ENCODE measurements around the gene CEBPG.

The CEBPG gene

DNA sequence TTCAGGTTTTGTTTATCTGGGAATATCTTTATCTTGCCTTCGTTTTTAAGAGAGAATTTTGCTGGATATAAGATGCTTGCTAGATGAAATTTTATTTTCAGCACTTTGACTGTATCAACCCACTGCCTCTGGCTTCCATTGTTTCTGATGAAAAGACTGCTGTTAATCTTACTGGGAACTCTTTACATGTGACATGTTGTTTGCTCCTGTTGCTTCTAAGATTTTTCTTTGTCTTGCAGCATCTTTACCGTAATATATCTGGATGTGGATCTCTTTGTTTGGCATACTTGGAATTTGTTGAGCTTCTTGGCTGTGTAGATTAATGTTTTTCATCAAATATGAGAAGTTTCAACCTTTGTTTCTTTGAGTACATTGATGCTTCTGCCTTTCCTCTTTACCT lies 18.0 kb upstream of the CEBPG start:
- DNase-seq, result no peak

DNA sequence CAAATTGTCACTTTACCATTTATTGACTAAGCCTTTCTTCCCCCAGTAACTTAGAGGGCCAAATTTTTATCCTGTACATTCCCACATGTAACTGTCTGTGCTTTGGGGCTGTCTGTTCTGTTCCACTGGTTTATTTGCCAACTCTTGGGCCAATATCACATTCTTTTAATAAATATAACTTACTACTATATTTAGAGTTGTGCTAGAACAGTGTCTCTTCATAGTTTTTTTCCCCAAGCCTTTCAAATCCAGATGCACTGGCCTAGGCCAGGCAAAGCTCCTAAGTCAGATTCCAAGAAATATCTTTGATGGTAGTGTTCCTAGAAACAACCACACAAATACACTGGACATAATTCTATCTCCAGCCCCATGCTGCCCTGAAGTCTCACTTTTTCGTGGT lies 16.0 kb upstream of the CEBPG start:
- DNase-seq, result no peak

DNA sequence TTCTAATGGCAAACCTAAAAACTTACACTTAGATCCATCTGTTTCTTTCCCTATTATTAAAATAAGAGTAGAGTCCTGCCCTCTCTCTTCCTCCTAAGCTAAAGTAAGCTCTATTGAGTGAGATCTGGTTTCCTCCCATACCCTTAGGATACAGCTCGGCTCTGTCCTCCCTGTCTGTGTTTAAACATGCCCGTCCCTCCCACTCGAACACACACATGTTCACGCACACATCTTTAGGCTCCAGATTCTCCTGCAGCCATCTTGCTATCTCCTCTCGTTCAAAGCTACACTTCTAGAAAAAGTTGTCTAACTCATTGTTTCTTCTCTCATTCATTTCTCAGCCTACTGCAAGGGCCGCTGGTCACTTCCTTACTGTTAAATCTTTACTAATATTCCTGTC lies 15.1 kb upstream of the CEBPG start:
- DNase-seq, result no peak

DNA sequence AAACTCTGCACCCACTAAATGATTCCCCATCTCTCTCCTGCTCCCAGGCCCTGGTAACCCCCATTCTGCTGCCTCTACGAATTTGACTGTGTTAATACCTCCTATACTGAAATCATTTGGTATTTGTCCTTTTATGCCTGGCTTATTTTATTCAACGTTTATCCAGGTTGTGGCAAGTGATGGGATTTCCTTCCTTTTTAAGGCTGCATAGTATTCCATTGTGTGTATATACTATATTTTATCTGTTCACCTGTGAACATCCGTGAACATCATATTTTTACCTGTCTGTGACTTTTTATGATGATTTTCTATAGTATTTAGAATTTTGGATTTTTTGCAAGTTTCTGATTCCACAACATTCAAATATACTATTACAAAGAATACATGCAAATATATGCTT lies 13.9 kb upstream of the CEBPG start:
- no peak for DNase-seq

DNA sequence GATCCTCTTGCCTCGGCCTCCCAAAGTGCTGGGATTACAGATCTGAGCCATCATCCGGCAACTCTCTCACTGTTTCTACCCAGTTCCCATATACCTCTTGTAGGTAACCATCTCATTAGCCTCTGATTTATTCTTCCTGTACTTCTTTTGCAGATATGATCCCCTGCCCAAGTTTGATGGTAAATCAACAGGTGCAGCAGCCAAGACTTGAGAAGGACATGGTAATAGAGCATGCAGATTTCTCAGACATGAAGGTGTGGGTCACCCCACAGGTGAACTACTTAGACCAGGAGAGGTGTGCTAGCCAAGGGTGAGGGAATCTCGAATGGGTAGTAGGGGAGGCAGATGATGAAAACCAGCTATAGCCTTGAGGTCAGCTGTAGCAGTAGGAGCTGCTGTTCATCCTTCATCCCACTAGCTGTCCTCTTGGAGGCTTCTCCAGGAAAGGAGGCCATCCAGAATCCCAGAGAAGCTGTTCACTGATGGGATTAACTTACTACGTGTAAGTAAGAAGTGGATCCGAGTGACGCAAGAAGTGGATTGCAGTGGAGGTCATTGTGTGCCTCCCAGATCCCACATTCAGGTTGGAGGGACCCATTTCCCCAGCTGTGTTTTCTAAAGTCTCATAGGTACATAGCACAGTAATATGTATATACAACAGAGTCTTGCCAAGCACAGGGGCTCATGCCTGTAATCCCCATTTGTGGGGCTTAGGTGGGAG lies 10.8 kb upstream of the CEBPG start:
- no peak for DNase-seq

DNA sequence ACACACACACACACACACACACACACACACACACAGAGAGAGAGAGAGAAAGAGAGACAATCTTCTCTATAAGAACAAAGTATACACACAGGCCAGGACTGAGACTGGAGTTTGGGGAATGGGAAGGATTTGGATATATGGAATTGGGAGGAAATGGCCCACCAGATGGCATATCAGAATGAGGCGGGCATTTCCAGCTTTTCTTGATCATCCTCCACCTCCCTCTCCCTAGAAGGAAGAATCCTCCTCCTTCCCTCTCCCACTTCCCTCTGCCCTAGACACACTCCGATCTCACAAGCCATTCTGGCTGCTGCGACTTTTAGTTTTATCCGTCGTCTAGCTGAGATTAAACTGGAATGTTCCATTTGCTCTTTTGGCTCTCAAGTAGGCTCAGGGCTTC lies 10.0 kb upstream of the CEBPG start:
- no peak for DNase-seq

DNA sequence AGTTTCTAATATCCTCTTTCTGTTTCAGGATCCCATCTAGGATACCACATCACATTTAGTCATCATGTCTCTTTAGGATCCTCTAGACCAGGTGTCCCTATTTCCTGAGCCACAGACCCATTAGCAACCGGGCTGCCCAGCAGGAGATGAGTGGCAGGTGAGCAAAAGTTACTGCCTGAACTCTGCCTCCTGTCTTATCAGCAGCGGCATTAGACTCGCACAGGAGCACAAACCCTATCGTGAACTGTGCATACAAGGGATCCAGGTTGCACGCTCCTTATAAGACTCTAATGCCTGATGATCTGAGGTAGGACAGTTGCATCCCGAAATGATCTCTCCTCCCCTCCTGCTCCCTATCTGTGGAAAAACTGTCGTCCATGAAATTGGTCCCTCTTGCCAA lies 7.8 kb upstream of the CEBPG start:
- DNase-seq, result no peak

DNA sequence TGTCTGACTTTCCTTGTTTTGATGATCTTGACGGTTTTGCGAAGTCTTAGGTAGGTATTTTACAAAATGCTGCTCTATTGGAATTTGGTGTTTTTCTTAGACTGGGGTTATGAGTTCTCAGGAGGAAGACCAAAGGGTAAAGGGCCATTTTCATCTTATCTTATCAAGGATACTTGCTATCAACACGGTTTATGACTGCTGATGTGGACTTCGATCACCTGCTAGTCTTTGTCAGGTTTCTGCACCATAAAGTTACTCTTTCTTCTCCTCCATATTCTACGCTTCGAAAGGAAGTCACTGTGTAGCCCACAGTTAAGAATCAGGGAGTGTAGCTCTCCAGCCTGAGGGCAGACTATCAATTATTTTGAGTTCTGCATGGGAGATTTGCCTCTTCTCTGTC lies 7.4 kb upstream of the CEBPG start:
- no peak for DNase-seq

DNA sequence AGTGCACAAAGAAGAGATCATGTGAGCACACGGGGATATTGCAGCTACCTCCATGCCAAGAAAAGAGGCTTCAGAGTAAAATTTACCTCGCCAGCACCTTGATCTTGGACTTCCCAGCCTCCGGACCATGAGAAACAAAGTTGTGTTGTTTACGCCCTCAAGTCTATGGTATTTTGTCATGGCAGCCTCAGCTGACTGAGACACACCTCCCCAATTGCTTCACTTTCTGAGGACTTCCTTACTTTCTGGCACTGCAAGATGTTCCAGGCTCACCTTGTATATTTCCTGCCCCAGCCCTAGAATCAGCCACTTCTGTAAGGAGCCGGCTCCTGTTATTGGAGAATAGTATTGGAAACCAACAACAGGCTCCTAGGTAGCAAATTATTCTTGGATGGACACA lies 6.6 kb upstream of the CEBPG start:
- DNase-seq, result no peak

DNA sequence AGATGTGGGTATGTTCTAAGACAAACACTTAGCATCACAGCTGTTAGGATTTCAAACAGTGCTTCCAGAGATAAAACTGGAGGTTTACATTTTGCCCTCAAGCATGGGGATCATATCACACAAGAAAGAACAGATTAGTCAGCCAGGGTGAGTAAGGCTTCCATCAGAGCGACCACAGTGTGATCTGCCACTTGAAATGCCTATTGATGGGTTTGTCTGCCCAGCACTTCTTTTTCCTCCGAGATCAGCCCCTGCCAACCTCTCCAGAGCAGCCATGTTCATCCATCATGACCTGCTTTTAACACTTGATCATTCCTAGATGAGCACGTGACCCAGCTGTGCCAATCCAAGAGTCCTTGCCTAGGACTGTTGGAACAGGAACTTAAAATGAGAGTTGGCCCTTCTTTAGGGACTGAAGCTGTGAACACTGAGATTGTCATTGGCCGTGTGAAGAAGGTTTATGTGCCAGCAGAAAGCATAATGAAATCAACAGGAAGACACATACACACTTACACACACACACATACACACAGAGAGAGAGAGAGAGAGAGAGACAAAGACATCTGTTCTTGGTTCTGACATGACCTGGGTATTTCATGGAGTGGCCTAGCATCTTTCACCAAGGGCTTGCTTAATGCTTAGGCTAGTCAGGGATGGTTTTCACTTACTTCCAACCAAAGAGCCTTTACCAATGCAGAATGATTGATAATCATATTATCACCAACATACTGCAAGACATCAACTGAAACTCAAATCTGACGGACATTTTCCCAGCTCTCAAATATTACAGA lies 5.2 kb upstream of the CEBPG start:
- no peak for DNase-seq

DNA sequence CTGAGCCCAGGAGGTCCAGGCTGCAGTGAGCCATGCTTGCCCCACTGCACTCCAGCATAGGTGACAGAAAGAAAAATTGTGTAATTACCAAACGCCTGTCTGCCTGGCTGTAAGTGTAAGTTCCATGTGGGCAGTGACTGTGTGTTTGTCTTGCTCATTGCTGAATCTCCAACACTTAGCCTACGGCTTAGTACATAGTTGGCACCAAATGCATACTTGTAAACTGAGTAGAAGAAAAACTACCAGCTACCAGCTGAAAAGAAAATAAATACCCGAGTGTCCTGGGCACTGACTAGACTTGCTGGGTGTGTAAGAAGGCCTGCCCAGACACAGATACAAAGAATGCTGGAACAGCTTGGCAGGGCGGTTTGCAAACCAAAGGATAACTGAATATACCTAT lies 2.7 kb upstream of the CEBPG start:
- no peak for DNase-seq

DNA sequence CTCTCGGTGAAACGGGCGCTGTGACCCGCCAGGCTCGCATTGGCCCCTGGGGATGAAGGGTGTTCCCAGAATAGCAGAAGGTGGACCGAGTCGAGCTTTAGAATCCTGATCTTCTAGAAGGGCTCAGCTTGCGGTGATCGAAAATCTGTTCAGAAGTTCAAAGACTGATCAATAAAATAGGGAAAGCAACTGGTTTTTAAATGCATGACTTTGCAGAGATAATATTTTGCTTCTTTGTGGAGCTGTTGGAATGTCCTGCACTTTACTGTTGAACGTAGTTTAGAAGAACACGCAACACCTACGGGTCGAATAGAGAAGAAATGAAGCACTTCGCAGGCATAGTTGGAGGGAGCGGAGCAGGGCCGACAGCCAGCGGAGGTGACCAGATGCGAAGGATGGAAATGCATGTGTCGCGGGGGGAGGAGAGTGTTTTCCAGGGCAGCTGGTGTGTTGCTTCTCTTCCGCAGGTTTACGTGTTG lies 766 bp downstream of the CEBPG start:
- peak in 1 of 2 donors; percentile 26 for DNase-seq

DNA sequence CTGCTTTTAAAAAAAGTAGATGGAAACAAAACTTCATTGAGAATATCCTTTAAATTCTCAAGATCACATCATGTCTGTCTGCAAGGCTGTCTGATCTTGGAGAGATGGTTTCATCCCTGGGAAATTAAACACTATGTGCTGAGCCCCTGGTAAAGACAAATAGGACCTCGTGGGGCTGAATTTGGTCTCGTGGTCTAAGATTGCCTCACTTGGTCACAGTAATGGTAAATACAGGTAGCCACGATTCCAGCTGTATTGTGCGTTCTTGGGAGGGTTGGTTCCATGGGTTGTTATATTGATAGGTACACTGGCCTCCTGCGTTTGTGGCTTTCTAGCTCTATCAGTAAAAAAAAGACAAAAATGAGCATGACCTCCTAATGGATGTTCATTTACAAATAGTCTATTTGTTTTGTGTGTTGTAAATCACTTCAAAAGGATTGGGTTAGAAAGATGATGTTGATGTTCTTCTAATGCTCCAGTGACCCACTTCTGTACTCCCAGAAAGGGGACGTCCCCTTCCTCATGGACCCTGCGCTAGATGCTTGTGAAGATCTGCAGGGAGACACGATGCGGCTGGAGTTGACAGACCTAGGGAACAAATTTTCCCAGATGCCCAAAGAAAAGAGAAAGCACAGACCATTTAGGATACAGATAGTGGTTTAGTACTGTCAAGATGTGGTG lies 1.8 kb downstream of the CEBPG start:
- no peak for DNase-seq

DNA sequence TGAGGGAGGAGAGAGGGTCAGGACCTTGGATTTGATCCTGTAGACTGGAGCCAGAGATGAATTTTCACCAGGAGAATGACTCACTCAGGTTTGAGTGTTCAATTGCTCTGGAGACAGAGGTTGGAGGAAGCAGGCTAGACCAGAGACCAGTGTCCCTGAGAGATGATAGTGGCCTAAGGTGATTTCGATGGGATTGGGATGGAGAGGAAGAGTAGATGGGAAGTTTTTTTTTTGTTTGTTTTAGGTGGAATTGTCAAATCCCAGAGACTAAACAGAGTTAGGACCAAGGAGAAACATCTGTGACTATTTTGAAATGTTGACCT lies 2.3 kb downstream of the CEBPG start:
- no peak for DNase-seq

DNA sequence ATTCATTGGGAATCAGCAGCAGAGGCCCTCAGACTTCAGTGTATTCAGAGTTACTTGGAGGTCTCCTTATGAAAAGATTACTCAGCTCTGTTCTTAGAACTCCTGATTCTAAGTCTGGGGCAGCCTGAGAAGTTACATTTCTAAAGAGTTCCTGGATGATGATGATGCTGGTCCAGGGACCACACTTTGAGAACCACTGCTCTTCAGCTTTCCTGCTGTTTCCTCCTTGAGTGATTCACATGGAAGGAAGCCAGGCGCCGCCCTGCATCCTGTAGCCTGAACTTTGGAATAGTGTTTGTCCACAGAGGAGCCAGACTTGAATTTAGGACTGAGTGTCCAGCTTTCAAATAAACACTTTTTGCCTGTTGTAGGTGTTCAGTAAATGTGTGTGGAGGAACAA lies 2.9 kb downstream of the CEBPG start:
- no peak for DNase-seq

DNA sequence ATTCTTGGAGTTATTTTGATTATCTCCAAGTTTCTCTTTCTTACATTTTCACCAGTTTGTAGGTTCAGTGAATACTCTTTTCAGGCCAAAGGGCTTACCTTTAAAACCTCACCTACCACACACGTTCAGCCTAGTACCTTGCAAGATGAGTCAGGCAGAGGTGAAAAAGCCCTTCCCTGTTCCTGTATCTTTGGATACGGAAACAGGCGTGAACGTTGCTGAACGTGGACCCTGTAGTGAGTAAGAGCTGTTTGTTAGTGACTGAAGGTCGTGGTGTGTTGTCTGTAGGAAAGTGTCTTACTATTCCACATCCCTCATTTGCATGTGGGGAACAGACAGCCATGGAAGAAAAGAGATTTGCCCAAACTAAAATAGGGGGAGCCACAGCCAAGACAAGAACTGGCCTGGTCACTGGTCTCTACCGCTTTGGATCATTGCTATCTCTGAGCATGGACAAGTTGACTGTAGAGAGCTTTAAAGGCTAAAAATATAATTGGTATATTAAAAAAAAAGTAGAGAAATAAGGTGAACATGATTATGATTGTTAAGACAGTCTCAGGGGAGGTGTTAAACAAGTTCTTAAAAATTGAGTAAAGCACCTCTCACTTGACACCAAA lies 3.5 kb downstream of the CEBPG start:
- no peak for DNase-seq

DNA sequence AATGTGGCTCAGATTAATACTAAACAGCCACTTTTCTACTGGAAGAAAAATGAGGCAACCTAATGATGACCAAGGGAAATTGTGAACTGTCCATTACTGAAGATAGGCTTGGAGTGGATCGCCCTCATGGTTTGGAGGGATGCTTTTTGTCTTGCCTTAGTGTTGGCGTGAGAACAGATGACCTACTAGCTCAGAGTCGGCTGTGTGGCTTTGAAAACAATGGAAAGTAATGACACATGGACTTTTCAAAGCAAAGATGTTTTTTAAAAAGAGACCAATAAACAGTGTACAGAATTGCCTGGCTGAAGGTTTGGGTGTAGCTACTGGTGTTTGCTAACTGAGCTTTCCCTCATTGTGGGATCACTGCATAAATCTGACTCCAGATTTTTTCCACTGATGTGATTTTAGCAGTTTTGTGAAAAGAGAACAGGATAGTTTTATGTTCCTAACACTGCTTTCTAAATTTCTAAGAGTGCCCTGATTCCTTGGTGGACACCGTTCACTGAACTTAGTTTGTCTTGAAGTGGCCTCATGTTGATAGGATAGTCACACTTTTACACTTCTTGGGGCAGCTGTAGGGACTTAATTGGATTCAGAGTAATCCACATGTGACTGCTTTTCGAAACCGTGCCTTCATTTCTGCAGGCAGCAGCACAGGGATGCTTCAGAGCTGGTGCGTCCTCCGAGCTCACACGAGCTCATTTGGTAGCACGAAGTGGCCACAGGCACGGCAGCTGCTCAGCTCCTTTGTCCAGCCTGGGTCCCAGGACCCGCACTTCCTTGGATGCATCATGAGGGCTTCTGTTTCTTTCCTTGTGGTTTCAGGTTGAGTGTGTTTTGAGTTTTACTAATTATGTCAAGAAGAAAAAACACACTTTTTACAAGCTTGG lies 4.3 kb downstream of the CEBPG start:
- DNase-seq, result no peak

DNA sequence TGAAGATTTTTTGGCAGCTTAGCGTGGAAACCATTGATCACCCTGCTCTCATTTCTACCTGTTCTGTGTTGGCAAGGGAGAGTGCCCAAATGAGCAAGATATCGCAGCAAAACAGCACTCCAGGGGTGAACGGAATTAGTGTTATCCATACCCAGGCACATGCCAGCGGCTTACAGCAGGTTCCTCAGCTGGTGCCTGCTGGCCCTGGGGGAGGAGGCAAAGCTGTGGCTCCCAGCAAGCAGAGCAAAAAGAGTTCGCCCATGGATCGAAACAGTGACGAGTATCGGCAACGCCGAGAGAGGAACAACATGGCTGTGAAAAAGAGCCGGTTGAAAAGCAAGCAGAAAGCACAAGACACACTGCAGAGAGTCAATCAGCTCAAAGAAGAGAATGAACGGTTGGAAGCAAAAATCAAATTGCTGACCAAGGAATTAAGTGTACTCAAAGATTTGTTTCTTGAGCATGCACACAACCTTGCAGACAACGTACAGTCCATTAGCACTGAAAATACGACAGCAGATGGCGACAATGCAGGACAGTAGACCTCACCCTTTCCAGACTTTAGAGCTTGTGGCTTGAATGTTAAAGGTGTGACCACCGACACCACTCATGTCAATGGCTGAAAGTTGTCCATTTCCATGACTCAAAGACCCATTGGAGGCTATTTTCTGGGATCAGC lies 5.8 kb downstream of the CEBPG start:
- no peak for DNase-seq

DNA sequence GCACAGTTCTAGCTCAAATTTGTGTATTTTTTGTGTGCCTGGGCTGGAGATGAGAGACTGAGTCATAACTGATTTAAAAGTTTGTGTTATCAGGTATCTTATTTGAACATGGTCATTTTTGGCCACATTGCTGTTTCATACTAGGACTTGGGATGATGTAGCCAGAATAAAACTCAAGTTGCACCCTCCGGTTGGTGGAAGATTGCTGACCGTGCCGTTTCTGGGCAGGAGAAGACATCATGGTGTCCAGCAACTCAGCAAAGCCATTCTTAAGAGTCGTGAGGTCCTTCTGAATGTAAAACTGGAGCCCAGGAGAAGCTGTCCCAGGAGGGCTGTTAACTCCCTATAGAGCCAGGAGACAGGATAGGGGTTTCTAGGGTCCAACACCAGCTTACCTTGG lies 7.6 kb downstream of the CEBPG start:
- no peak for DNase-seq

DNA sequence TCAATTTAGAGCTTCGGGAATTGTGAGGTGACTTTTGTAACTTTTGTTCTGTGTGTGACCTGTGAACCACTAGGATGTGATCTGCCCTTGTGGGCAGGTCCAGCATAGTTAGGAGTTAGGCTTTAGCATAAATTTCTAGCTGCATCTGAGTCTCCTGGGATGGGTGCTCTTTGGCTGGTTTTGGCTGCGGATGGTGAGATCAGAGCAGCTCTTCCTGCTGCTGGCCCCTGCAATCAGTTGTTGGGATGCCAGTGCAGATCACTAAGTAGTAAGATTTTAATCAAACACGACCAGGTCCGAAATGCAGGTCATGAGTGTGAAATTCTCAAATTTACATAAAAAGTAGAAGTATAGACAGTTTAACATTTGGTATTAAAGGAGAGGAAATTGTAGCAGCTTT lies 8.5 kb downstream of the CEBPG start:
- no peak for DNase-seq

DNA sequence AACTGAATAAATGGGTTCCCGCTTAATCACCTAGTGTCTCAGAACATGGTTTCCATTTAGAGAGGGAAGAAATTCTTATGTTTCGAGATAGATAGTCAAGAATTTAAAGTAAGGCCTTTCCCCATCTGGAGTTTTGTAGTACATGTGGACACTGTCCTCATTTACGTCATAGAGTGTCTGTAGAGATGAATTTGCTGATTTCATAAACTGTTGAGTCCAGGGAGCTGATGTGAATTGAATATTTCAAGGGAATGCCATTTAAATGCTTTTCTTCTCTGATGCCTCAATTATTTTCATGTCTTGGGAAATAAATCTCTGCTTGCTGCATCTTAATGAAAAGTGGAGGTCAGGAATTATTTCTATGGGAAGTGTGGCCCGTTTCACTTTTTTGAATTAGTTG lies 9.5 kb downstream of the CEBPG start:
- DNase-seq, result no peak

DNA sequence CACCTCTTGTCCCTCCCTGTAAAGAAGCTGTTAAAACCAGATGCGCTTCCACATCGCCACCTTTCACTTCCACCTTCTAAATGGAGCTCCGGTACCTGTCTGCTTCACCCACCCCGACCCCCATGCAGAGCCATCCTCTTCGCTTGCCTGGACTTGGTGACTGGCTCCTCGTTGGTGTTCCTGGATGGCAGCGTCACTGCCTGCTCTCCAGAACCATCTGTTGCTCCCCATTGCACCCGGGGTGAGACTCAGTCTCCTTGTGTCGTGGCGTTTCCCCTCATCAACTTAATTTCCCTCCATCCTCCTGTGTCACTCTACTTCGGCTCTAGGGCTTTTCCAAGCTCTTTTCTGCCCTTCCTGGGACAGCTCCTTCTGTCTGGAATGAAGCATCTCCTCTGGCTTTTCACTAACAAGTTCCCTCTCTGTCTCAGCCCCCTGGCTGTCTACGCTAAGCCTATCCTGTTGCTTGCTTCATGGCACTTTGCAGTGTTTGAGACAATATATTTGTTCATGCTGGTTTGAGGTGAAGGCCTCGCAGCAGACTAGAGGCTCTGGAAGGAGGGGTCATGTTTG lies 10.3 kb downstream of the CEBPG start:
- no peak for DNase-seq
